ENCODE data around the gene MISP3.

MISP3 gene

DNA sequence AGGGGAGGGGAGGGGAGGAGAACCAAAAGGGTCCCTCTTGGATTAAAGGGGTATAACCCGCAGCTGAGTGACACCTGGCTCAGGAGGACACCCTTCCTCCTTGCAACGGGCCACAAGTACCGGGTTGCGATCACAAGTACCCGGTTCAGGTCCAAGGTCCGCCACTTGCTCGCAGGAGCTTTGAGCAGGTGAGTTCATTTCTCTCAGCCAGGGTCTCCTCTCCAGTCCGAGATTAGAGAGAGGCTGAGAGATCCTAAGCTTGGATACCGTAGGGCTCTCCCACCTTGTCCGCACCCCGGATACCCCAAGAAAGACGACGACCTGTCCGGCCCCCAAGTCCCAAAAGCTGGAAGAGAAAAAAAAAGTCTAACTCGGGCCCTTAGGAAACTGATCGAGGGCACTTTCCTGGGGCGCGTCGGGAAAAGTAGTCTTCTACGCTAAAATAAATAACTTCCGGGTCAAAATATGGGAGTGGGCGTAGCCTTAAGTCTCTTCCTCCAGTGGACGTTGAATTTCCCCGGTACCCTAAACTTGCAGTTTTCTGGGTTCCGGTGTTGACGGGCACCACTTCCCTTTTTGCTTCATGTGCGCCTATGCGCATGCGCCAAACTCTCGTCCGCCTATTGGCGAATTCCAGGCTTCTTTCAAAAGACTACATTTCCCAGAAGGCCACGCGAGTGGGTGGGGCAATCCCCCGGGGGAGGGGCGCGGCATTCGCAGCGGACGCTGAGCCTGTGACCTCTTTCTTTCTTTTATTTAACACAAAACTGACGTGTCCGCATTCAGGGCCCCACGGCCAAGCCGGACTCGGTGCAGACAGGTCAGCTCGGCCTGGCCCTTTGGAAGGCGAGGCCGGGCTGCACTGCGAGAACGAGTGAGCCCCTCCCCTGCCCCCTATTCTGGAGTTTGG is 8.6 kb downstream of the MISP3 start:
- TF ChIP-seq, protein P1, sequence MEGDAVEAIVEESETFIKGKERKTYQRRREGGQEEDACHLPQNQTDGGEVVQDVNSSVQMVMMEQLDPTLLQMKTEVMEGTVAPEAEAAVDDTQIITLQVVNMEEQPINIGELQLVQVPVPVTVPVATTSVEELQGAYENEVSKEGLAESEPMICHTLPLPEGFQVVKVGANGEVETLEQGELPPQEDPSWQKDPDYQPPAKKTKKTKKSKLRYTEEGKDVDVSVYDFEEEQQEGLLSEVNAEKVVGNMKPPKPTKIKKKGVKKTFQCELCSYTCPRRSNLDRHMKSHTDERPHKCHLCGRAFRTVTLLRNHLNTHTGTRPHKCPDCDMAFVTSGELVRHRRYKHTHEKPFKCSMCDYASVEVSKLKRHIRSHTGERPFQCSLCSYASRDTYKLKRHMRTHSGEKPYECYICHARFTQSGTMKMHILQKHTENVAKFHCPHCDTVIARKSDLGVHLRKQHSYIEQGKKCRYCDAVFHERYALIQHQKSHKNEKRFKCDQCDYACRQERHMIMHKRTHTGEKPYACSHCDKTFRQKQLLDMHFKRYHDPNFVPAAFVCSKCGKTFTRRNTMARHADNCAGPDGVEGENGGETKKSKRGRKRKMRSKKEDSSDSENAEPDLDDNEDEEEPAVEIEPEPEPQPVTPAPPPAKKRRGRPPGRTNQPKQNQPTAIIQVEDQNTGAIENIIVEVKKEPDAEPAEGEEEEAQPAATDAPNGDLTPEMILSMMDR (IDR thresholded peaks at IDR 0.05), result no peak

DNA sequence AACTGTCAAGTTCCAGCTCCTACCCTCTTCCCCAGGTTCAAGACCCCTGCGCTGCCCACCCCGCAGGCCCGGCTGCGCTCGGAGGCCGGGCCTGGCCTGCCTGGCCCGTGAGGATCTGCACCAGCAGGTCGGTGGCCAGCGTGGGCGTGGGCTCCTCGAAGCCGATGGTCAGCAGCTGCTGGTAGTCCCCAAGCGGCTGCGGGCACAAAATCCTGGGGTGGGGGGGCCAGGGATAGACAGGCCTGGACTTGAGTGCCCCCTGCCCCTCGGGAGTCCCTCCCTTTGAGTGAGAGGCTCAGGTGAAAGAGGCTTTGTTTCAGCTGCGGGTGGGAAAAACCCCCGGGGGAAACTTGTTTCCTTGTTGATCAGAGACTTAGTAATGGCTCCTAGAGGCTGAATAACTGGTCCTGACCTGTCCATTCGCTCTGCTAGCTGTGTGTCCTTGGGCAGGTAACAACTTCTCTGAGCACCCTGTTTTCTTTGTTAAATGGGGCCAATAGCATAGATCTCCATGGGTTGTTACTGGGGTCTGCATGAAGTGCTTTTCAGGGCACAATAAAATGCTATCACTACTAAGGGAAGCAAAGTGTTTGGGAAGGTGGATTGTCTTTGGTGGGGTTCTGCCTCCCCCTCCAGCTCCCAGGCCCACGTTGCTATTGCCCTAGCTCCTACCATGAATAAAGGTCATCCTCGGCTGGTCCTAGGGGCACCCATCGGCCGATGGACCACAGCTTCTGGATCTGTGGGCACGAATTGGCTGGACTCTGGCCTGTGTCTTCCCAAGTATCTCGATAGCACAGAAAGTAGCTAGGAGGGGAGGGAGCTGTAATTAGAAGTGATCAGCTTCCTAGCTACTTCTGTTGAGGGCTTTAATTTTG is 9.4 kb downstream of the MISP3 start:
- TF ChIP-seq, protein P1 (IDR thresholded peaks at IDR 0.05), result no peak

DNA sequence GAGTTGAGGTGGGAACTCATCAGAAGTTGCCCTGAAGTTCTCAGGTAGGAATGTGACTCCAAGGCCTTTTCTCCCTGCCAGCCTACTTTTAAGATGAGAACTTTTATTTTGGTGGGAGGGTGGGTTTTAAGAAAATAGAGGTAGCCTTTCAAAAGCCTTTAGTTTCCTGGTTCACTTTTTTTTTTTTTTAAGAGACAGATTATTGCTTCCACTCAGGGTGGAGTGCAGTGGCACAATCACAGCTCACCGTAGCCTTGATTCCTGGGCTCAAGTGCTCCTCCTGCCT is 10.0 kb downstream of the MISP3 start:
- TF ChIP-seq, protein P1 (IDR thresholded peaks at IDR 0.05), result no peak

DNA sequence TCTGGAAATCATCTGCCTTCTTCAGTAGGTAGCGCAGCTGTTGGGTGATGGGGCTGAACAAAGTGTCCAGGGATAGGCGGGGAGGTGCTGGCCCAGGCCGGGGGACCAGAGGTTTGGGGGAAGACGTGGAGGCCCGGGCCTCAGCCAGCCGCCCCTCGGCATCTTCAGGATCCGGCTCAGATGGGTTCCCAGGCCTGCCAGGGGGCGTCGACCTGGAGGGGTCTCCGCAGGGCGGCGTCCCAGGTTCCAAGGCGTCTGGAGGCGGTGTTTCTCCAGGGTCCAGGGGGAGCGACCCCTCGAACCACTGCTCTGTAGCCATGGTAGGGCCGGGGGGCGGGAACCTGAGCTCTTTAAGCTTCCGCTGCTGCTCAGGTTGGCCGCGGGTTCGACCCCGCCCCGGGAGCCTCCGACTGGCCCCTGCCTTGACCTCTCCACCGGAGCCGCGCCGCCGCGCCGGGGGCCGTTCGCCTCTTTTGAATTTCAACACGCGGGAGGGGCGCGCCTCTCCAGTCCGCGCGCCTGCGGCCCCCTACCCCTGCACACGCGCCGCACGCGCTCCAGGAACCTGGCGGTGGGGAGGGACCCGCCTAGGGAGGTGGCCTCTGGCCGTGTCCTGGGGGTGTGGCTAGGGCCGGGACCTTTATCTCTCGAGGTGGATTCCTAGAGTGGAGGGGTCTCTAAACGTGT is 12.9 kb downstream of the MISP3 start, which contains the start of gene C19orf67:
C19orf67 (minus strand) TSS at position 475 of the 687 bp plus-strand sequence; CDS start at position 319, 156 bp downstream.
- TF ChIP-seq, protein P1 (IDR thresholded peaks at IDR 0.05), result no peak

DNA sequence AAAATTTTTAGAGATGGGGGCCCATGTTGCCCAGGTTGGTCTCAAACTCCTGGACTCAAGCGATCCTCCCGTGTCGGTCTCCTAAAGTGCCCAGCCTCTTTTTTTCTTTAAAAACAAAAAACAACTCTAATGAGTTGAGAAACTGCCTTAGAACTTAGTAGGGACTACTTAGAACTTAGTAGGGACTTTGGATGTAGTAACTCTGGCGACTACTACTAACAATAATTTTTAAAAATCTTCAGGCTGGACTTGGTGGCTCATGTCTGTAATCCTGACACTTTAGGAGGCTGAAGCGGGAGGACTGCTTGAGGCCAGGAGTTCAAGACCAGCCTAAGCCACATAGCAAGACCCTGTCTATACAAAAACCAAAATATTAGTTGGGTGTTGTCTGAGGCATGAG is 13.5 kb downstream of the MISP3 start:
- TF ChIP-seq, protein P1 (IDR thresholded peaks at IDR 0.05), result no peak

DNA sequence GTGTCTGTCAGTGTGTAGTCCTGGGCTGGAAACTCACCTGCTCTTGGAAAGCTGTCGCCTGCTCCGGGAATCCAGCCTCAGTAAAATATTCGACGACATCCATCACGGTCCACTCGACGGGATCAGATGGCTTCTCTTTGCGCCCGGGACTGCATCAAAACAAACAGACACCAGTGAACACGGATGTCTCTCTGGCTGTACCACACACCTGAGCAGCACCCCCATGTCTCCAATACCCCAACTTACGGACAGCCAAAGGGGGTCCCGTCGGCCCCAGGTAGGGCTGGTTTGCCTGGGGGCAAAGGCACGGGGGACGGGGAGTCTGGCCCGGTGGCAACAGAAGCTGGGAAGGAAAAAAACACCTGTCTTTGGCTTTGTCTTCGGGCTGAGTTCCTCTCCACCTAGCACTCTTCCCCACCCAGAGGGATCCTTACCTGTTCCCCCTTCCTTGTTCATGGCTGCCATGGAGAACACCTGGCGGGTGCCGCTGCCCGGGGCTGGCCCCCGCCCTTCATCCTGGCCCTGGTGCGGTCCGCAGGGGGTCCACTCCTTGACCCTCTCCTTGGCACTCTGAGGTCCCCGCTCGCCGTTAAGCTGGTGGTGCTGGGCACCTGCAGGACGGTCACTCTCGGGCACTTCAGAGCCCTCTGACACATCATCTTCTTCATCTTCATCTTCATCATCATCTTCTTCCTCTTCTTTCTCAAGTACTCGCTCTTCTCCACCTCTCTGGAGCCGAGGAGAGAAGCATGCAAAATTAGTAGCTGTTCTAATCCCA is 16.2 kb downstream of the MISP3 start:
- TF ChIP-seq, protein P1 (IDR thresholded peaks at IDR 0.05), result no peak

DNA sequence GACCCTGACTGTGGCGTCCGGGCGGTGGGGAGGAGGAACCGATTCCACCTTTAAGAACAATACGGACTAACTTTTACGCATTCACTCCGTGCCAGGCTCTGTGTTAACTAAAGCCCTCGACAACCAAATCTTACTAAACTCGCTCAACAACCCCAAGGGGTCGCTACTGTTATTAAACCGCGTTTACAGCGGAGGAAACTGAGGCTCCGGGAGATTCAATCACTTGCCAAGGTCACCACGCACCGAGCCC is 16.8 kb downstream of the MISP3 start:
- TF ChIP-seq, protein P1 (IDR thresholded peaks at IDR 0.05), result no peak

Data from LNCAP (cell line).